GM12878 (cell line): ENCODE results near the gene PTPRN2.

ENCODE experiments used
- BACH1 ChIP-seq: fragments of 450-650 bp; IDR thresholded peaks from 2 replicates; pipeline ENCODE4 v1.6.1; 2017; ENCODE audit warnings: mild to moderate bottlenecking, borderline replicate concordance
- BHLHE40 ChIP-seq, 2 experiments: fragments of 450-650 bp in 1 of 2; IDR thresholded peaks; 2 replicates each; pipeline ENCODE4 v1.6.1; 2011 to 2017; ENCODE audit warnings: low read depth in 2 of 2, borderline replicate concordance in 1 of 2, improper control_type of control experiment in 1 of 2, low read length in 1 of 2, mild to moderate bottlenecking in 1 of 2
- CEBPB ChIP-seq, 2 experiments: fragments of 150-350 bp in 1 of 2; IDR thresholded peaks; 2 replicates each; pipeline ENCODE4 v1.6.1; 2012 to 2014; ENCODE audit warnings: low read depth in 2 of 2, low read length in 2 of 2, borderline replicate concordance in 1 of 2, inconsistent platforms in 1 of 2
- RAD21 ChIP-seq: IDR thresholded peaks from 2 replicates; pipeline ENCODE4 v1.6.1; 2011; ENCODE audit warnings: mild to moderate bottlenecking, low read depth, low read length, moderate library complexity; ENCODE audit not compliant: insufficient read depth
- SMC3 ChIP-seq: IDR thresholded peaks from 2 replicates; pipeline ENCODE4 v1.6.1; 2011; ENCODE audit warnings: low read length, improper control_type of control experiment, borderline replicate concordance
- ZNF274 ChIP-seq: IDR thresholded peaks from one replicate; pipeline ENCODE4 v1.8.0; 2011; ENCODE audit not compliant: insufficient read length, insufficient read depth
- TF ChIP-seq, protein P1 (sequence below), 3 experiments: IDR thresholded peaks in 2 of 3; conservative IDR thresholded peaks in 1 of 3; 2 replicates each; pipeline ENCODE4 v1.5.1; 2011; ENCODE audit warnings: low read depth in 3 of 3, low read length in 3 of 3, mild to moderate bottlenecking in 3 of 3, control low read depth in 2 of 3, moderate library complexity in 2 of 3, inconsistent platforms in 1 of 3, mixed read lengths in 1 of 3; ENCODE audit not compliant: control insufficient read depth in 2 of 3, insufficient read depth in 1 of 3; ENCODE audit errors: extremely low read depth in 1 of 3
- TF ChIP-seq, protein P2 (sequence below): IDR thresholded peaks from 2 replicates; pipeline ENCODE4 v1.6.1; 2012; ENCODE audit warnings: mild to moderate bottlenecking, low read depth, low read length

GRCh38 chr7:158382363-158383254 lies 205.0 kb downstream of the PTPRN2 start:
- TF ChIP-seq, protein P1, sequence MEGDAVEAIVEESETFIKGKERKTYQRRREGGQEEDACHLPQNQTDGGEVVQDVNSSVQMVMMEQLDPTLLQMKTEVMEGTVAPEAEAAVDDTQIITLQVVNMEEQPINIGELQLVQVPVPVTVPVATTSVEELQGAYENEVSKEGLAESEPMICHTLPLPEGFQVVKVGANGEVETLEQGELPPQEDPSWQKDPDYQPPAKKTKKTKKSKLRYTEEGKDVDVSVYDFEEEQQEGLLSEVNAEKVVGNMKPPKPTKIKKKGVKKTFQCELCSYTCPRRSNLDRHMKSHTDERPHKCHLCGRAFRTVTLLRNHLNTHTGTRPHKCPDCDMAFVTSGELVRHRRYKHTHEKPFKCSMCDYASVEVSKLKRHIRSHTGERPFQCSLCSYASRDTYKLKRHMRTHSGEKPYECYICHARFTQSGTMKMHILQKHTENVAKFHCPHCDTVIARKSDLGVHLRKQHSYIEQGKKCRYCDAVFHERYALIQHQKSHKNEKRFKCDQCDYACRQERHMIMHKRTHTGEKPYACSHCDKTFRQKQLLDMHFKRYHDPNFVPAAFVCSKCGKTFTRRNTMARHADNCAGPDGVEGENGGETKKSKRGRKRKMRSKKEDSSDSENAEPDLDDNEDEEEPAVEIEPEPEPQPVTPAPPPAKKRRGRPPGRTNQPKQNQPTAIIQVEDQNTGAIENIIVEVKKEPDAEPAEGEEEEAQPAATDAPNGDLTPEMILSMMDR (IDR thresholded peaks at IDR 0.05 in 2 of 3, conservative IDR thresholded peaks at IDR 0.05 in 1 of 3; ENCODE audit: control insufficient read depth in 2 of 3, extremely low read depth in 1 of 3, insufficient read depth in 1 of 3, low read depth in 3 of 3, low read length in 3 of 3), result no peak
- no peak for TF ChIP-seq RAD21
- no peak for TF ChIP-seq ZNF274
- TF ChIP-seq BHLHE40 (IDR thresholded peaks at IDR 0.05; ENCODE audit: borderline replicate concordance in 1 of 2, low read depth in 2 of 2, low read length in 1 of 2), result no peak
- no peak for TF ChIP-seq CEBPB (IDR thresholded peaks at IDR 0.05; ENCODE audit: borderline replicate concordance in 1 of 2, low read depth in 2 of 2, low read length in 2 of 2)
- no peak for TF ChIP-seq SMC3
- TF ChIP-seq, protein P2, sequence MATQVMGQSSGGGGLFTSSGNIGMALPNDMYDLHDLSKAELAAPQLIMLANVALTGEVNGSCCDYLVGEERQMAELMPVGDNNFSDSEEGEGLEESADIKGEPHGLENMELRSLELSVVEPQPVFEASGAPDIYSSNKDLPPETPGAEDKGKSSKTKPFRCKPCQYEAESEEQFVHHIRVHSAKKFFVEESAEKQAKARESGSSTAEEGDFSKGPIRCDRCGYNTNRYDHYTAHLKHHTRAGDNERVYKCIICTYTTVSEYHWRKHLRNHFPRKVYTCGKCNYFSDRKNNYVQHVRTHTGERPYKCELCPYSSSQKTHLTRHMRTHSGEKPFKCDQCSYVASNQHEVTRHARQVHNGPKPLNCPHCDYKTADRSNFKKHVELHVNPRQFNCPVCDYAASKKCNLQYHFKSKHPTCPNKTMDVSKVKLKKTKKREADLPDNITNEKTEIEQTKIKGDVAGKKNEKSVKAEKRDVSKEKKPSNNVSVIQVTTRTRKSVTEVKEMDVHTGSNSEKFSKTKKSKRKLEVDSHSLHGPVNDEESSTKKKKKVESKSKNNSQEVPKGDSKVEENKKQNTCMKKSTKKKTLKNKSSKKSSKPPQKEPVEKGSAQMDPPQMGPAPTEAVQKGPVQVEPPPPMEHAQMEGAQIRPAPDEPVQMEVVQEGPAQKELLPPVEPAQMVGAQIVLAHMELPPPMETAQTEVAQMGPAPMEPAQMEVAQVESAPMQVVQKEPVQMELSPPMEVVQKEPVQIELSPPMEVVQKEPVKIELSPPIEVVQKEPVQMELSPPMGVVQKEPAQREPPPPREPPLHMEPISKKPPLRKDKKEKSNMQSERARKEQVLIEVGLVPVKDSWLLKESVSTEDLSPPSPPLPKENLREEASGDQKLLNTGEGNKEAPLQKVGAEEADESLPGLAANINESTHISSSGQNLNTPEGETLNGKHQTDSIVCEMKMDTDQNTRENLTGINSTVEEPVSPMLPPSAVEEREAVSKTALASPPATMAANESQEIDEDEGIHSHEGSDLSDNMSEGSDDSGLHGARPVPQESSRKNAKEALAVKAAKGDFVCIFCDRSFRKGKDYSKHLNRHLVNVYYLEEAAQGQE, result no peak
- no peak for TF ChIP-seq BACH1
